ENCODE data around the gene CFAP126. TPM values are rescaled to one million over a fixed set of nuclear protein-coding genes. Genes with fewer than 3 reads are reported as not detected.

Gene CFAP126
- total and polyA plus RNA-seq, 8 donors: 3.2 to 18.7 (median 11.0) TPM; not detected in 1

DNA sequence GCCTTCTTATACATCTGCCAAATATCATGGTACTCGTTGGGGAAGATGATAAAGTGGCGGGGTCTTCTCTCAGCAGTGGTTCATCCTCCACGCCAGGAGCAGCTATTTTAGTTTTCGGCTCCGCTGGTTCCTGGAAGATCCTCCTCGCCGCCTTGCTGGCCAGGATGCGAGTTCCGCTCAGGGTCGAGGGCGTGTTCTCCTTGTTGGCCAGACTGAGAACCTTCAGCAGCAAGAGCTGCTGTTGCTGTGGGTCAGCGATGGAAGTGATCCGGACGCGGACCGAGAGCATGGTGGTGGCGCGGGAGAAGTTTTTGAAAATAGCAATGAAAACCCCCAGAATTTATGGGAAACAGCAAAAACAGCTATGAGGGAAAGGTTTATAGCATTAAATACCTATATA is 11.4 kb upstream of the CFAP126 start:
- Histone ChIP-seq H3K27me3 (no peaks in the 10 kb centered on the region), H3K4me3 (no peak overlapping the region), H3K36me3 (no peaks in the 10 kb centered on the region), H3K4me1 (peaks cover 5 to 21% of the 10 kb centered on the region in 2 donors), H3K27ac (no peak overlapping the region), H3K9me3 (no peaks in the 10 kb centered on the region)
- TF ChIP-seq, protein P1, sequence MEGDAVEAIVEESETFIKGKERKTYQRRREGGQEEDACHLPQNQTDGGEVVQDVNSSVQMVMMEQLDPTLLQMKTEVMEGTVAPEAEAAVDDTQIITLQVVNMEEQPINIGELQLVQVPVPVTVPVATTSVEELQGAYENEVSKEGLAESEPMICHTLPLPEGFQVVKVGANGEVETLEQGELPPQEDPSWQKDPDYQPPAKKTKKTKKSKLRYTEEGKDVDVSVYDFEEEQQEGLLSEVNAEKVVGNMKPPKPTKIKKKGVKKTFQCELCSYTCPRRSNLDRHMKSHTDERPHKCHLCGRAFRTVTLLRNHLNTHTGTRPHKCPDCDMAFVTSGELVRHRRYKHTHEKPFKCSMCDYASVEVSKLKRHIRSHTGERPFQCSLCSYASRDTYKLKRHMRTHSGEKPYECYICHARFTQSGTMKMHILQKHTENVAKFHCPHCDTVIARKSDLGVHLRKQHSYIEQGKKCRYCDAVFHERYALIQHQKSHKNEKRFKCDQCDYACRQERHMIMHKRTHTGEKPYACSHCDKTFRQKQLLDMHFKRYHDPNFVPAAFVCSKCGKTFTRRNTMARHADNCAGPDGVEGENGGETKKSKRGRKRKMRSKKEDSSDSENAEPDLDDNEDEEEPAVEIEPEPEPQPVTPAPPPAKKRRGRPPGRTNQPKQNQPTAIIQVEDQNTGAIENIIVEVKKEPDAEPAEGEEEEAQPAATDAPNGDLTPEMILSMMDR (IDR thresholded peaks at IDR 0.05): no peak
- ATAC-seq (no peak), DNase-seq (peak in 1 of 4 donors; percentile 73)
- intact Hi-C loops (cut with DNase I): no loop called here

DNA sequence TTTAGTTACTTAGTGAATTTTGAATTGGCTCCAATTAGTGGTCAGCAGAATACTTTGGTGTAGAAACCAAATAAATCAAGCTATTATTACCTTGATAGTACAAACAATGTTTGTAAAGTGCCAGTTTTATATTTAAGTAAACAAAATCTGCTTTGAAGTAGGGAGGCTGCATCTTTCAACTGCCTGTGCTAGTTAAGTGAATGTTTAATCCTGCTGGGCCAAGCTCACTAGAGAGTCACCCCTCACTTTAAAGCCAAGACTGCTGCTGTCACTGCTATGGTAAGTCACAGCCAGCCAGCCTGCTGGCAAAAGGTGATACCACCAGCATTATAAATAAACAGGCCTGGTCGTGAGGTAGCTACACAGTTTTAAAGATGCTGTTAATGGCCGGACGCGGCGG is 10.3 kb upstream of the CFAP126 start:
- Histone ChIP-seq H3K4me3 (no peak overlapping the region), H3K36me3 (no peaks in the 10 kb centered on the region), H3K27me3 (no peaks in the 10 kb centered on the region), H3K27ac (no peak overlapping the region), H3K9me3 (no peaks in the 10 kb centered on the region), H3K4me1 (peaks cover 5 to 17% of the 10 kb centered on the region in 2 donors)
- DNase-seq (no peak), ATAC-seq (peak; percentile 53)
- TF ChIP-seq, protein P1 (IDR thresholded peaks at IDR 0.05): no peak
- intact Hi-C loops (cut with DNase I): no loop called here

DNA sequence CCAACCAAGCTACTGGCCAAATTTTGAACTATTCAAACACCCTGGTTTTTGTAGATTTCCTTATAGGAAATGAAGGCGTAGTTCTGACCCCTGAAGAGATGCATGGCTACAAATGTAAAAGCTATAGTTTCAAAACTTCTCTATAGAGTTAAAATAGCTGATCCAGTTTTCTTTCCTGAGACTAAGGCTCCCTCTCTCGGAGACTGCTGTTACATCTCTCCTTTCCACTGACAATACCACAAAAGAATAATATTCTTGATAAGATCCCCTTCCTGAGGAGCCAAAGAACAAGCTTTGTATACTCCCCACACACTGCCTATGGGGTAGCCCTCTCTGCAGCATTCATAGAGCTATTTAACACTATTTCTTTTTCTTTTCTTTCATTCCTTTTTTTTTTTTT is 6.7 kb upstream of the CFAP126 start:
- DNase-seq (no peak), ATAC-seq (peak; percentile 10)
- TF ChIP-seq, protein P1 (IDR thresholded peaks at IDR 0.05): no peak
- intact Hi-C loops (cut with DNase I): no loop called here
- no peaks in the 10 kb centered on the region for H3K27me3 ChIP-seq
- H3K27ac ChIP-seq: no peak overlapping the region
- H3K9me3 ChIP-seq: no peaks in the 10 kb centered on the region
- H3K4me3 ChIP-seq: no peak overlapping the region
- no peaks in the 10 kb centered on the region for H3K4me1 ChIP-seq
- no peaks in the 10 kb centered on the region for H3K36me3 ChIP-seq

DNA sequence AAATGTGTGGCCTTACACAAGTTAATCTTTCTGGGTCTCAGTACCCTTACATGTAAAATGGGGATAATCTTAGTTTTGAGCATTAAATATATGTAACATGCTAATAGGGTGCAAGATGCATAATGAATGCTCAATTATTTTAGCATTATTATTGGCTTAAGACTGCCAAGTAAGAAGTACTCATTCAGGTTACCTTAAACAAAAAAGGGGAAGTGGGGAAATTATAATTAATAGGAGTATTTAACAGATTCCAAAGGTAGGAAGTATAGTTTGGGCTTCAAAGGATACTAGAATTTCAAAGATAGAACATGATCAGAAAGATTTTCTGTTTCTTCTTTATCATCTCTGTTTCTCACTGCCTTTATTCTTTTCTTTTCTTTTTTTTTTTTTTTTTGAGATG is 5.8 kb upstream of the CFAP126 start:
- Histone ChIP-seq H3K27ac (no peak overlapping the region), H3K9me3 (no peaks in the 10 kb centered on the region), H3K4me1 (no peaks in the 10 kb centered on the region), H3K36me3 (no peaks in the 10 kb centered on the region), H3K27me3 (no peaks in the 10 kb centered on the region), H3K4me3 (no peak overlapping the region)
- no peak for ATAC-seq
- DNase-seq: no peak
- TF ChIP-seq, protein P1 (IDR thresholded peaks at IDR 0.05): no peak
- intact Hi-C loops (cut with DNase I): no loop called here

DNA sequence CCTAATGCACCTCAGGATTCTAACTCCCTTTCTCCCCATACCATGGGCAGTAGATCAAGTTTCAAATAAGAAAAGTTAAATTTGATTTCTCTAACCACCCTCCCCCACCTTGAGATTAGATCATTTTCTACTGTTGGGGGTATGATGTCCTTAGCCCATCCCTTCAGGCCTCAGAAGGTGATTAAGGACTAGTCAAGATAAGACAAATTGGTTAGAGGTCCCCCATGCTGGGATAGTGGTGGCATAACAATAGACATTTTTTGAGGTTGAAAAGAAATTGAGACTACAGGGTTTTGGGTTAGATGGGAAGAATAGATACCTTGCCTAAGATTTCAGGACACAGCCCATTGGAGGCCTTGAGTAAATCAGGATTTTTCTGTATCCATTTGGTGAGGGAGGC is 2.5 kb downstream of the CFAP126 start:
- TF ChIP-seq, protein P1 (IDR thresholded peaks at IDR 0.05): no peak
- no peak for DNase-seq
- H3K27ac ChIP-seq: no peak overlapping the region
- no peaks in the 10 kb centered on the region for H3K27me3 ChIP-seq
- intact Hi-C loops (cut with DNase I): no loop called here
- no peaks in the 10 kb centered on the region for H3K9me3 ChIP-seq
- no peak for ATAC-seq
- no peaks in the 10 kb centered on the region for H3K4me1 ChIP-seq
- H3K4me3 ChIP-seq: no peak overlapping the region
- peaks cover 0 to 25% of the 10 kb centered on the region in 2 donors for H3K36me3 ChIP-seq
